HEK293T (cell line): ENCODE data around the gene NET1.

Experiments
- FOXM1 ChIP-seq: fragments of 450-650 bp; IDR thresholded peaks from 2 replicates; pipeline ENCODE4 v1.6.1; 2017; ENCODE audit warnings: mild to moderate bottlenecking, borderline replicate concordance
- PKNOX1 ChIP-seq: fragments of 450-650 bp; IDR thresholded peaks from 2 replicates; pipeline ENCODE4 v1.6.1; 2016
- SP1 ChIP-seq: fragments of 450-650 bp; IDR thresholded peaks from 2 replicates; pipeline ENCODE4 v1.6.1; 2017
- SUZ12 ChIP-seq: fragments of 450-650 bp; IDR thresholded peaks from 2 replicates; pipeline ENCODE4 v1.6.1; 2016; ENCODE audit warnings: mild to moderate bottlenecking

- TF ChIP-seq PKNOX1 (no peak), SUZ12 (no peak), SP1 (no peak), FOXM1 (no peak)
Measured at GRCh38 chr10:5376450-5376849, 35.9 kb upstream of the NET1 start.
